ENCODE data around the gene RNF38.

DNA sequence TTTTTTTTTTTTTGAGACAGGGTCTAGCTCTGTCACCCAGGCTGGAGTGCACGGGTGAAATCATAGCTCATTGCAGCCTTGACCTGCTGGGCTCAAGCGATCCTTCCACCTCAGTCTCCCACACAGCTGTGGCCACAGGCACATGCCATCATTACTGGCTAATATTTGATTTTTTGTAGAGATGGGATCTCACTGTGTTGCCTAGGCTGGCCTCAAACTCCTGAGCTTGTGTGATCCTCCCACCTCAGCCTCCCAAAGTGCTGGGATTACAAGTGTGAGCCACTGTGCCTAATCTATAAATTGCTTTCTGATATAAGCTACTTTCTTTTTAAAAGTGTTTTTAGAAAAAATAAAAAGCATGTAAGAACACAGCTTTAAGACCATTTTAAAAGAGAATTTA lies 85.3 kb downstream of the RNF38 start:
- TF ChIP-seq, protein P1, sequence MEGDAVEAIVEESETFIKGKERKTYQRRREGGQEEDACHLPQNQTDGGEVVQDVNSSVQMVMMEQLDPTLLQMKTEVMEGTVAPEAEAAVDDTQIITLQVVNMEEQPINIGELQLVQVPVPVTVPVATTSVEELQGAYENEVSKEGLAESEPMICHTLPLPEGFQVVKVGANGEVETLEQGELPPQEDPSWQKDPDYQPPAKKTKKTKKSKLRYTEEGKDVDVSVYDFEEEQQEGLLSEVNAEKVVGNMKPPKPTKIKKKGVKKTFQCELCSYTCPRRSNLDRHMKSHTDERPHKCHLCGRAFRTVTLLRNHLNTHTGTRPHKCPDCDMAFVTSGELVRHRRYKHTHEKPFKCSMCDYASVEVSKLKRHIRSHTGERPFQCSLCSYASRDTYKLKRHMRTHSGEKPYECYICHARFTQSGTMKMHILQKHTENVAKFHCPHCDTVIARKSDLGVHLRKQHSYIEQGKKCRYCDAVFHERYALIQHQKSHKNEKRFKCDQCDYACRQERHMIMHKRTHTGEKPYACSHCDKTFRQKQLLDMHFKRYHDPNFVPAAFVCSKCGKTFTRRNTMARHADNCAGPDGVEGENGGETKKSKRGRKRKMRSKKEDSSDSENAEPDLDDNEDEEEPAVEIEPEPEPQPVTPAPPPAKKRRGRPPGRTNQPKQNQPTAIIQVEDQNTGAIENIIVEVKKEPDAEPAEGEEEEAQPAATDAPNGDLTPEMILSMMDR (IDR thresholded peaks at IDR 0.05; ENCODE audit: insufficient read depth, low read depth, low read length) = no peak
- TF ChIP-seq EZH2 (IDR thresholded peaks at IDR 0.05; ENCODE audit: insufficient read depth, low read length) = no peak
